Neural progenitor cell (in vitro differentiated cells): Measurements from ENCODE around the gene BORCS8. TPM values are rescaled to one million over a fixed set of nuclear protein-coding genes. Genes with fewer than 3 reads are reported as not detected.
A peak's percentile ranks its signal among the peaks of the same experiment; 100 is the strongest.
"Not testable (repeated sequence)": the region's sequence is repeated elsewhere in the genome, so short reads cannot be mapped to it uniquely, and the experiment has no call there.

Experiments
- DNase-seq: peaks from one replicate; pipeline ENCODE4 v3.0.0-alpha.2; 2016; ENCODE audit warnings: low spot score
- H2AFZ ChIP-seq: fragments of 200-600 bp; sonication (generic); replicated peaks from 2 replicates; pipeline ENCODE4 v1.6.1; 2016; ENCODE audit warnings: antibody characterized with exemption
- H3F3A ChIP-seq: fragments of 200-600 bp; sonication (generic); 2 replicates; pipeline ENCODE4 v1.6.1; 2016; ENCODE audit warnings: antibody characterized with exemption, low read depth
- H3K27ac ChIP-seq: fragments of 200-600 bp; sonication (generic); 2 replicates; pipeline ENCODE4 v1.5.1; 2016; ENCODE audit warnings: mild to moderate bottlenecking
- H3K27me3 ChIP-seq: fragments of 200-600 bp; sonication (generic); 2 replicates; pipeline ENCODE4 v1.6.1; 2016; ENCODE audit warnings: mild to moderate bottlenecking, moderate library complexity
- H3K36me3 ChIP-seq: fragments of 200-600 bp; sonication (generic); 2 replicates; pipeline ENCODE4 v1.5.1; 2016
- H3K4me1 ChIP-seq: fragments of 200-600 bp; sonication (generic); 2 replicates; pipeline ENCODE4 v1.6.1; 2016; ENCODE audit warnings: mixed run types
- H3K4me2 ChIP-seq: fragments of 200-600 bp; sonication (generic); 2 replicates; pipeline ENCODE4 v1.6.1; 2016
- H3K4me3 ChIP-seq: fragments of 200-600 bp; sonication (generic); 2 replicates; pipeline ENCODE4 v1.5.1; 2016
- H3K79me2 ChIP-seq: fragments of 200-600 bp; sonication (generic); 2 replicates; pipeline ENCODE4 v1.6.1; 2016; ENCODE audit warnings: low read depth
- H3K9ac ChIP-seq: fragments of 200-600 bp; sonication (generic); 2 replicates; pipeline ENCODE4 v1.6.1; 2016
- H3K9me3 ChIP-seq: fragments of 200-600 bp; sonication (generic); 2 replicates; pipeline ENCODE4 v1.5.1; 2016; ENCODE audit warnings: low read depth
- H4K20me1 ChIP-seq: fragments of 200-600 bp; sonication (generic); 2 replicates; pipeline ENCODE4 v1.6.1; 2016; ENCODE audit warnings: low read depth
- H3K27ac Mint-ChIP-seq: 3 replicates; pipeline ENCODE4 v1.8.0; 2021; ENCODE audit warnings: mixed read lengths
- H3K27me3 Mint-ChIP-seq: 2 replicates; pipeline ENCODE4 v1.8.0; 2022; ENCODE audit warnings: low read depth, mild to moderate bottlenecking, inconsistent platforms, moderate library complexity, mixed read lengths; ENCODE audit not compliant: insufficient read depth
- H3K36me3 Mint-ChIP-seq: 3 replicates; pipeline ENCODE4 v1.8.0; 2021; ENCODE audit warnings: mixed read lengths
- H3K4me1 Mint-ChIP-seq: 3 replicates; pipeline ENCODE4 v1.8.0; 2021; ENCODE audit warnings: mixed read lengths
- H3K4me3 Mint-ChIP-seq: 3 replicates; pipeline ENCODE4 v1.8.0; 2021; ENCODE audit warnings: mild to moderate bottlenecking, moderate library complexity, mixed read lengths
- H3K9me3 Mint-ChIP-seq: 3 replicates; pipeline ENCODE4 v1.8.0; 2020; ENCODE audit warnings: mixed read lengths
- CTCF ChIP-seq: fragments of 200-600 bp; sonication (generic); IDR thresholded peaks from 2 replicates; pipeline ENCODE4 v1.5.1; 2017; ENCODE audit warnings: antibody characterized with exemption, mild to moderate bottlenecking
- EZH2 ChIP-seq: fragments of 200-600 bp; sonication (generic); IDR thresholded peaks from 2 replicates; pipeline ENCODE4 v1.6.1; 2017; ENCODE audit warnings: antibody characterized with exemption, mild to moderate bottlenecking, moderate library complexity
- EZH2phosphoT487 ChIP-seq: fragments of 200-600 bp; sonication (generic); IDR thresholded peaks from 2 replicates; pipeline ENCODE4 v1.6.1; 2017; ENCODE audit warnings: antibody characterized with exemption
- total RNA-seq: library from RNA; depleted of rRNA; stranded (reverse); fragments of >200 nt; gene quantifications from 2 replicates; pipeline ENCODE4 v1.2.3, GENCODE V29; 2015; ENCODE audit warnings: low replicate concordance

The BORCS8 gene
- total RNA-seq, 1 donor from 2014 or later, result 6.3 TPM

- no peaks in the 10 kb centered on the region for H3K36me3 ChIP-seq
- peaks cover 6% of the 10 kb centered on the region for H3K27me3 Mint-ChIP-seq
- TF ChIP-seq EZH2phosphoT487 (no peak), CTCF (no peak), EZH2 (no peak)
- peak within 1 kb of the TSS; percentile 99 for H3K4me3 Mint-ChIP-seq
- peaks cover 26% of the 10 kb centered on the region for H3K27me3 ChIP-seq
- H3K4me1 ChIP-seq, result peaks cover 6% of the 10 kb centered on the region
- DNase-seq, result peak; percentile 98
- H3K4me1 Mint-ChIP-seq, result peaks cover 15% of the 10 kb centered on the region
- H3F3A ChIP-seq, result peaks cover 6% of the 10 kb centered on the region
- peak within 1 kb of the TSS; percentile 39 for H3K9ac ChIP-seq
- H2AFZ ChIP-seq, result peak within 1 kb of the TSS; percentile 83
- H4K20me1 ChIP-seq, result peaks cover 4% of the 10 kb centered on the region
- peak within 1 kb of the TSS; percentile 97 for H3K27ac Mint-ChIP-seq
- no peaks in the 10 kb centered on the region for H3K9me3 Mint-ChIP-seq
- H3K4me3 ChIP-seq, result peak within 1 kb of the TSS; percentile 62
- H3K9me3 ChIP-seq, result no peaks in the 10 kb centered on the region
- peak within 1 kb of the TSS; percentile 94 for H3K4me2 ChIP-seq
- H3K79me2 ChIP-seq, result peaks cover 6% of the 10 kb centered on the region
- H3K36me3 Mint-ChIP-seq, result peaks cover 3% of the 10 kb centered on the region
- no peak within 1 kb of the TSS for H3K27ac ChIP-seq
These were observed 53.6 kb downstream of the BORCS8 start, which contains the start of gene TMEM161A for GRCh38 chr19:19138109-19138981. Gene TMEM161A, minus strand, starts transcription at chr19:19138478. Its CDS starts 50 bp downstream, at chr19:19138428.

GRCh38 chr19:19137556-19138108 is 54.3 kb downstream of the BORCS8 start:
- no peak overlapping the region for H3K27ac ChIP-seq
- H3K27ac Mint-ChIP-seq, result no peak overlapping the region
- H3K27me3 ChIP-seq, result peaks cover 26% of the 10 kb centered on the region
- H3K79me2 ChIP-seq, result peaks cover 6% of the 10 kb centered on the region
- H3K4me3 ChIP-seq, result peak overlapping the region; percentile 62
- H3K4me2 ChIP-seq, result peak overlapping the region; percentile 94
- peaks cover 6% of the 10 kb centered on the region for H3F3A ChIP-seq
- peaks cover 6% of the 10 kb centered on the region for H3K27me3 Mint-ChIP-seq
- peak overlapping the region; percentile 83 for H2AFZ ChIP-seq
- peak; percentile 20 for DNase-seq
- H3K9me3 ChIP-seq, result no peaks in the 10 kb centered on the region
- H3K9ac ChIP-seq, result peak overlapping the region; percentile 39
- peaks cover 4% of the 10 kb centered on the region for H4K20me1 ChIP-seq
- H3K4me1 Mint-ChIP-seq, result peaks cover 15% of the 10 kb centered on the region
- H3K36me3 Mint-ChIP-seq, result peaks cover 3% of the 10 kb centered on the region
- H3K9me3 Mint-ChIP-seq, result no peaks in the 10 kb centered on the region
- H3K36me3 ChIP-seq, result no peaks in the 10 kb centered on the region
- peak overlapping the region; percentile 99 for H3K4me3 Mint-ChIP-seq
- TF ChIP-seq CTCF (no peak), EZH2phosphoT487 (no peak), EZH2 (no peak)
- peaks cover 6% of the 10 kb centered on the region for H3K4me1 ChIP-seq

- not testable (repeated sequence) for DNase-seq, H3K27ac Mint-ChIP-seq
These were observed 56.2 kb downstream of the BORCS8 start for GRCh38 chr19:19135713-19136112.

More at GRCh38 chr19:19135713-19136112, 56.2 kb downstream of the BORCS8 start:
- not testable (repeated sequence) for H3K4me3 Mint-ChIP-seq, H3K27me3 Mint-ChIP-seq, H3K27ac ChIP-seq, H3K36me3 Mint-ChIP-seq, H3K36me3 ChIP-seq, H3K9me3 Mint-ChIP-seq, H3K79me2 ChIP-seq, H3F3A ChIP-seq, H2AFZ ChIP-seq, H4K20me1 ChIP-seq, H3K9me3 ChIP-seq, H3K9ac ChIP-seq, H3K4me3 ChIP-seq, H3K4me1 ChIP-seq, H3K4me2 ChIP-seq
- H3K27me3 ChIP-seq, result peaks cover 15% of the 10 kb centered on the region
- H3K4me1 Mint-ChIP-seq, result peaks cover 15% of the 10 kb centered on the region
